ENCODE data around the gene HOGA1. TPM values are rescaled to one million over a fixed set of nuclear protein-coding genes. Genes with fewer than 3 reads are reported as not detected.
"Not testable (repeated sequence)": the region's sequence is repeated elsewhere in the genome, so short reads cannot be mapped to it uniquely, and the experiment has no call there.

Gene HOGA1
- total RNA-seq, 1 donor from 2014 or later = not detected

DNA sequence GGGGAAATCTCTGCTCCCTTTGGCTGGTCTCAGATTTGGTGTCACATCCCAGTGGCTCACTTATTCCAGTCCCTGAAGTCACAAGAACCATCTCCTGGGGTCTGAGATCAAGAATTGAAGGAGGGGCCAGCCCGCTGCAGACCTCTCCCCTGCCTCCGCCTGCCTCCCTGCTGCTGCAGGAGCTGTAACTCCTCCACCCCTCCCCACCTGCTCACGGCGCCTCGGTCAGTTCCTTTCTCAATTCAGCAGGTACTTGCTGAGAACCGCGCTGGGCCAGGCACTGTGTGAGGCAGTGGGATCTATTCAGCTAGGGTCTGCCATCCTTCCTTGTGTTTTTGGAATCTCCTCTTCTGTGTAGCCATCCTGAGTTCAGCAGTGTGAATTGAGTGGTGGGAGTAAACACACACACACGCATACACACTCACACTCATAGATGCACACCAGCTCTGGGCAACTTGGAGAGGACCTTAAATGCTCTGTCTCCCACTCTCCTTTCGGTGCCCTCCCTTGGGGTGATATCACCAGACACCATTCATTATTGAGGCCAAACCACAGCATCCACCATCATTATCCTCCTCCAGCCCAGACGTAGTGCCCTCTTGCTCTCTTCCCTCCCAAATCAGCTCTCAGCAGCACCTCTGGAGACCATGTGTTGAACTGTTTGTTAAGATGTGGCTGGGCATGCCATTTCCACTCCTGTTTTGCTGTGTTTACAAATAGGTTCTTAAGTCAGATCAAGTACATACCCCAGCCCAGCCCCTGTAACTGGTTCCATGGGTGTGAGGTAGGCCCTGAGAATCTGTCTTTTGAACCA is 33.6 kb upstream of the HOGA1 start:
- Mint-ChIP-seq H3K27me3 (peaks cover 3% of the 10 kb centered on the region), H3K9me3 (peaks cover 3% of the 10 kb centered on the region)

DNA sequence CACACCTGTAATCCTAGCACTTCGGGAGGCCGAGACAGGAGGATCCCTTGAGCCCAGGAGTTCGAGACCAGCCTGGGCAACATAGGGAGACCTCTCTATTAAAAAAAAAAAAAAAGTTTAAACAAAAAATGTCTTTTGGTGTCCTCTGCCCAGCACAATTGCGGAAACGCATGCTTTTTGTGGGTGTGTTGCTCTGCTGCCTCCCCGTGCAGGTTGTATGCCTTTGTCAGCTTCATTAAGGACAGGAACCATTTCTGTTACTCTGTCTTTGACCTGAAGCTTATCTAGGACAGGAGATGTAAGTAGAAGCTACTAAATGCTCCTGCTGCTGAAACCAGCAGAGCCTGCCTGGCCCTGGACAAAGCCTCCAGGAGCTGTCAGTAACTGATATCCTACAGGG is 32.9 kb upstream of the HOGA1 start:
- Mint-ChIP-seq H3K4me1 (no peaks in the 10 kb centered on the region), H3K36me3 (ENCODE audit: low read depth) (peaks cover 3% of the 10 kb centered on the region), H3K4me3 (no peak overlapping the region), H3K9me3 (peaks cover 5% of the 10 kb centered on the region), H3K27me3 (peaks cover 3% of the 10 kb centered on the region), H3K27ac (no peak overlapping the region)
- ATAC-seq (ENCODE audit: low read depth) = no peak
- TF ChIP-seq, protein P1, sequence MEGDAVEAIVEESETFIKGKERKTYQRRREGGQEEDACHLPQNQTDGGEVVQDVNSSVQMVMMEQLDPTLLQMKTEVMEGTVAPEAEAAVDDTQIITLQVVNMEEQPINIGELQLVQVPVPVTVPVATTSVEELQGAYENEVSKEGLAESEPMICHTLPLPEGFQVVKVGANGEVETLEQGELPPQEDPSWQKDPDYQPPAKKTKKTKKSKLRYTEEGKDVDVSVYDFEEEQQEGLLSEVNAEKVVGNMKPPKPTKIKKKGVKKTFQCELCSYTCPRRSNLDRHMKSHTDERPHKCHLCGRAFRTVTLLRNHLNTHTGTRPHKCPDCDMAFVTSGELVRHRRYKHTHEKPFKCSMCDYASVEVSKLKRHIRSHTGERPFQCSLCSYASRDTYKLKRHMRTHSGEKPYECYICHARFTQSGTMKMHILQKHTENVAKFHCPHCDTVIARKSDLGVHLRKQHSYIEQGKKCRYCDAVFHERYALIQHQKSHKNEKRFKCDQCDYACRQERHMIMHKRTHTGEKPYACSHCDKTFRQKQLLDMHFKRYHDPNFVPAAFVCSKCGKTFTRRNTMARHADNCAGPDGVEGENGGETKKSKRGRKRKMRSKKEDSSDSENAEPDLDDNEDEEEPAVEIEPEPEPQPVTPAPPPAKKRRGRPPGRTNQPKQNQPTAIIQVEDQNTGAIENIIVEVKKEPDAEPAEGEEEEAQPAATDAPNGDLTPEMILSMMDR (IDR thresholded peaks at IDR 0.05) = no peak
- ChIA-PET CTCF (interaction anchor here (0.5 to 2.8 kb wide), 2 partner anchors 86 to 272 kb away, joined by 3 to 19 read pairs; no protein-coding TSS in a partner anchor), POLR2A (no interaction called here)
- no peak for DNase-seq
- intact Hi-C loops (cut with micrococcal nuclease) = loop anchor here (10.0 kb wide), 1 partner anchor 276 kb away; no protein-coding TSS in a partner anchor

More for the DNA sequence above, 33.6 kb upstream of the HOGA1 start:
- Mint-ChIP-seq H3K27ac (no peak overlapping the region), H3K4me1 (no peaks in the 10 kb centered on the region), H3K36me3 (ENCODE audit: low read depth) (no peaks in the 10 kb centered on the region), H3K4me3 (no peak overlapping the region)
- no peak for ATAC-seq (ENCODE audit: low read depth)
- ChIA-PET CTCF (no interaction called here), POLR2A (no interaction called here)
- no peak for DNase-seq
- intact Hi-C loops (cut with micrococcal nuclease) = loop anchor here (10.0 kb wide), 1 partner anchor 276 kb away; no protein-coding TSS in a partner anchor
- TF ChIP-seq, protein P1 (IDR thresholded peaks at IDR 0.05) = no peak

DNA sequence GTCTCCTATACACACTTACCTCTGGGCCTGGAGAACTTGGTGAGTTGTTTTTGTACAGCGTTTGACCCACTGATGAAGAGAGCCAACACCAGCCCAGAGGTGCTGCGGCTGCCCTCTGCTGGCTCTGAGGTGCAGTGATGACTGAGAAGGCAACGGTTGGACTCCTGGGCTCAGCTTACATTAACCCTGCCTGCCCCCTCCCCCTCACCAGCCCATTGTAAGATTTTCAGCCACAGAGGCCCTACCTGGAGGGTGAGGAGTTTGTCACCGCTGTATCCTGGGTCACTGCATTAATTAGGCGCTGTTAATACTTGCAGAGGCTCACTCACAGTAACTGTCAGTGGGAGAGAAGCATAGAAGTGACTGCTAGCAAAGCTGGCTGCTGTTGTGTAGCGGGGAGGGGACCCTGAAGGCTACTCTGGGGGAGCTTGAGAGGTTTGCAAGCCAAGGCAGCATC is 30.6 kb upstream of the HOGA1 start:
- Mint-ChIP-seq H3K36me3 (ENCODE audit: low read depth) (peaks cover 3% of the 10 kb centered on the region), H3K27ac (no peak overlapping the region), H3K4me3 (no peak overlapping the region), H3K9me3 (peaks cover 5% of the 10 kb centered on the region), H3K27me3 (no peaks in the 10 kb centered on the region), H3K4me1 (no peaks in the 10 kb centered on the region)
- CTCF ChIA-PET = interaction anchor here (0.6 to 2.8 kb wide), 13 partner anchors 11 to 140 kb away, joined by 3 to 19 read pairs (median 4); no protein-coding TSS in a partner anchor
- TF ChIP-seq, protein P1 (IDR thresholded peaks at IDR 0.05) = no peak
- DNase-seq (peak; percentile 35), ATAC-seq (ENCODE audit: low read depth) (peak; percentile 90)
- intact Hi-C loops (cut with micrococcal nuclease) = loop anchor here (10.0 kb wide), 1 partner anchor 279 kb away; no protein-coding TSS in a partner anchor
- POLR2A ChIA-PET = no interaction called here

DNA sequence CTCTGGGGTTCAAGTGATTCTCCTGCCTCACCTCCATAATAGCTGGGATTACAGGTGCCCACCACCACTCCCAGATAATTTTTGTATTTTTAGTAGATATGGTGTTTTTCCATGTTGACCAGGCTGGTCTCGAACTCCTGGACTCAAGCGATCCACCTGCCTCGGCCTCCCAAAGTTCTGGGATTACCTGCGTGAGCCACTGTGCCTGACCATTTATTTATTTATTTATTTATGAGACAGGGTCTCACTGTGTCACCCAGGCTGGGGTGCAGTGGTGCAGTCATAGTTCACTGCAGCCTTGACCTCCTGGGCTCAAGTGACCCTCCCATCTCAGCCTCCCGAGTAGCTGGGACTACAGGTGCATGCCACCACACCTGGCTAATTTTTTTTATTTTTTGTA is 29.9 kb upstream of the HOGA1 start:
- H3K4me3 Mint-ChIP-seq; H3K27me3 Mint-ChIP-seq; H3K9me3 Mint-ChIP-seq; H3K36me3 Mint-ChIP-seq (ENCODE audit: low read depth); H3K27ac Mint-ChIP-seq; ATAC-seq (ENCODE audit: low read depth); DNase-seq; H3K4me1 Mint-ChIP-seq; POLR2A ChIA-PET: not testable (repeated sequence)
- CTCF ChIA-PET = interaction anchor here (0.6 to 1.6 kb wide), 11 partner anchors 10 to 141 kb away, joined by 3 to 6 read pairs (median 3); no protein-coding TSS in a partner anchor
- intact Hi-C loops (cut with micrococcal nuclease) = loop anchor here (10.0 kb wide), 1 partner anchor 280 kb away; no protein-coding TSS in a partner anchor

DNA sequence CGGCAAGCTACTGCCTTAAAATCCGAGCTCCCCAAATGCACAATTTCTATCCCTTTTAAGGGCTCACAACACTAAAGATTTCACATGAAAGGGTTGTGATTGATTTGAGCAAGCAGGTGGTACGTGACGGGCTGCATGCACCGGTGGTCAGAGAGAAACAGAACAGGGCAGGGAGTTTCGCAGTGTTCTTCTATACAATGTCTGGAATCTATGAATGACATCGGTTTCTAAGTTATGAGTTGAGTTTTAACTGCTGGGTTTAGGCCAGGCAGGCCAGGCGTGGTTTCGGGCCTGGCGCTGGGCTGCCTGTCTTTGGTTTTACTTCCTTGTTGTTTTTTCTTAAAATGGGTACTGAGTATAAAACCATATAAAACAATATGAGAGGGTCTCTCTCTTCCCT is 28.6 kb upstream of the HOGA1 start:
- CTCF ChIA-PET; H3K4me1 Mint-ChIP-seq; H3K9me3 Mint-ChIP-seq; H3K27ac Mint-ChIP-seq; H3K4me3 Mint-ChIP-seq; H3K36me3 Mint-ChIP-seq (ENCODE audit: low read depth); ATAC-seq (ENCODE audit: low read depth); H3K27me3 Mint-ChIP-seq; POLR2A ChIA-PET; DNase-seq: not testable (repeated sequence)
- intact Hi-C loops (cut with micrococcal nuclease) = loop anchor here (10.0 kb wide), 1 partner anchor 281 kb away; no protein-coding TSS in a partner anchor

DNA sequence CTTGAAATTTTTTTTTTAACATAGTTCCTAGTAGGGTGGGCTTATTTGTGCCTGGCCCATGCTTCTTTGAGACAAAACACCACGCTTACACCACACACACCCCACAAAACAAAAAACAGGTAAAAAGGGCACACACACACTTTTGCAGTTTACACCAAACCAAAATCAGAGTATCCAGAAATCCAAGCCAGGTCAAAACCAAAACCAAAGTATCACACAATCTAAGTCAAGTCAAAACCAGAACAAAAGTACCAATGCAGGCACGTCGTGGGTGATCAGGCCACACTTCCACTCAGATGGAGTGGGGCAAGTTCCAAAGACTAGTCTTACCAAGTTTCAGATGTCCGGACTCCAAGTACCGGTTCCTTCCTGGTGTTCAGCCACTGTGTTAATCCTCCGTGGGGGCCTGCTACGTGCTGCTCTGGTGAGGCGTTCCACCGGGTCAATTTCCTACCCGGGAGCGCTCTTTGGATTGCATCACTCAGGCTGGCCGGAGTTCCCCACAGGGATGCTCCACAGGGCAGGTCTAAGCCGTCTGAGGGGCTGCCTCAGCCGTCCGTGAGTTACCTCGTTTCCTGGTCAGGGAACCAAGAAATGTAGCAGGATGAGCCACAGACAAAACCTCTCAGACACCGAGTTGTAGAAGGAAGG is 23.3 kb upstream of the HOGA1 start:
- H3K9me3 Mint-ChIP-seq; ATAC-seq (ENCODE audit: low read depth); H3K27ac Mint-ChIP-seq; H3K4me3 Mint-ChIP-seq; H3K4me1 Mint-ChIP-seq; POLR2A ChIA-PET; intact Hi-C loops (cut with micrococcal nuclease); DNase-seq; H3K36me3 Mint-ChIP-seq (ENCODE audit: low read depth); CTCF ChIA-PET; H3K27me3 Mint-ChIP-seq: not testable (repeated sequence)

DNA sequence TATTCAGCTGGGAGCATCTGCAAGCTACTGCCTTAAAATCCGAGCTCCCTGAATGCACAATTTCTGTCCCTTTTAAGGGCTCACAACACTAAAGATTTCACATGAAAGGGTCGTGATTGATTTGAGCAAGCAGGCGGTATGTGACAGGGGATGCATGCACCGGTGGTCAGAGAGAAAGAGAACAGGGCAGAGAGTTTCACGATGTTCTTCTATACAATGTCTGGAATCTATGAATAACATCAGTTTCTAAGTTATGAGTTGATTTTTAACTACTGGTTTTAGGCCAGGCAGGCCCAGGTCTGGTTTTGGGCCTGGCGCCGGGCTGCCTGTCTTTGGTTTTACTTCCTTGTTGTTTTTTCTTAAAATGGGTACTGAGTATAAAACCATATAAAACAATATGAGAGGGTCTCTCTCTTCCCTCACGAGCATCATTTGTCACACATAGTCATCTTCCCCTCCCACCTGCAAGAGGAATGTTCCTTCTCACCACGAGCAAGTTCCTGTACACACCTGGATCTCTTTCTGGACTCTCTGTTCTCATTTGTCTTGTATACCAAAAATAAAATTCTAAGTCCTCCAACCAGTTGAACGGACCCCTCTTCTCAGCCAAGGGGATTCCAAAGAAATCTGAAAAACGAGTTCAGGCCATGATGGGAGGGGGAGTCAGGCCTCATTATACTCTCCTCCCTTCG is 22.7 kb upstream of the HOGA1 start:
- H3K27ac Mint-ChIP-seq; H3K27me3 Mint-ChIP-seq; H3K36me3 Mint-ChIP-seq (ENCODE audit: low read depth); CTCF ChIA-PET; H3K9me3 Mint-ChIP-seq; DNase-seq; POLR2A ChIA-PET; H3K4me3 Mint-ChIP-seq; H3K4me1 Mint-ChIP-seq; intact Hi-C loops (cut with micrococcal nuclease); ATAC-seq (ENCODE audit: low read depth): not testable (repeated sequence)

DNA sequence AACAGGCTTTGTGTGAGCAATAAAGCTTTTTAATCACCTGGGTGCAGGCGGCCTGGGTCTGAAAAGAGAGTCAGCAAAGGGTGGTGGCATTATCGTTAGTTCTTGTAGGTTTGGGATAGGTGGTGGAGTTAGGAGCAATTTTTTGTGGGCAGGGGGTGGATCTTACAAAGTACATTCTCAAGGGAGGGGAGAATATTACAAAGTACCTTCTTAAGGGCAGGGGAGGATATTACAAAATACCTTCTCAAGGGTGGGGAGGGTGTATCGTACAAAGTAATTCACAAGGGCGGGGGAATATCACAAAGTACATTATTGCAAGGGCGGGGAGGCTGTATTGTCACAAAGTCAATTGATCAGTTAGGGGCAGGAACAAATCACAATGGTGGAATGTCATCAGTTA is 21.9 kb upstream of the HOGA1 start:
- H3K27ac Mint-ChIP-seq; H3K9me3 Mint-ChIP-seq; H3K27me3 Mint-ChIP-seq; CTCF ChIA-PET; intact Hi-C loops (cut with micrococcal nuclease); ATAC-seq (ENCODE audit: low read depth); DNase-seq; H3K36me3 Mint-ChIP-seq (ENCODE audit: low read depth); POLR2A ChIA-PET; H3K4me3 Mint-ChIP-seq; H3K4me1 Mint-ChIP-seq: not testable (repeated sequence)
